T-helper 2 cell (primary cell): ENCODE measurements around the gene ECHDC3.
A peak's percentile ranks its signal among the peaks of the same experiment; 100 is the strongest.
"Not testable (repeated sequence)": the region's sequence is repeated elsewhere in the genome, so short reads cannot be mapped to it uniquely, and the experiment has no call there.

Source experiments
- DNase-seq, 5 experiments: peaks; one replicate each; pipeline versions ENCODE4 v3.0.0 to v3.0.0-alpha.2; 2012 to 2022
- total RNA-seq, 2 donors: gene quantifications; one replicate each; lab custom pipeline; 2026; lab: John Stamatoyannopoulos, UW

ECHDC3 gene
- 0 to 0.61 reads per million in 2 donors for total RNA-seq

DNA sequence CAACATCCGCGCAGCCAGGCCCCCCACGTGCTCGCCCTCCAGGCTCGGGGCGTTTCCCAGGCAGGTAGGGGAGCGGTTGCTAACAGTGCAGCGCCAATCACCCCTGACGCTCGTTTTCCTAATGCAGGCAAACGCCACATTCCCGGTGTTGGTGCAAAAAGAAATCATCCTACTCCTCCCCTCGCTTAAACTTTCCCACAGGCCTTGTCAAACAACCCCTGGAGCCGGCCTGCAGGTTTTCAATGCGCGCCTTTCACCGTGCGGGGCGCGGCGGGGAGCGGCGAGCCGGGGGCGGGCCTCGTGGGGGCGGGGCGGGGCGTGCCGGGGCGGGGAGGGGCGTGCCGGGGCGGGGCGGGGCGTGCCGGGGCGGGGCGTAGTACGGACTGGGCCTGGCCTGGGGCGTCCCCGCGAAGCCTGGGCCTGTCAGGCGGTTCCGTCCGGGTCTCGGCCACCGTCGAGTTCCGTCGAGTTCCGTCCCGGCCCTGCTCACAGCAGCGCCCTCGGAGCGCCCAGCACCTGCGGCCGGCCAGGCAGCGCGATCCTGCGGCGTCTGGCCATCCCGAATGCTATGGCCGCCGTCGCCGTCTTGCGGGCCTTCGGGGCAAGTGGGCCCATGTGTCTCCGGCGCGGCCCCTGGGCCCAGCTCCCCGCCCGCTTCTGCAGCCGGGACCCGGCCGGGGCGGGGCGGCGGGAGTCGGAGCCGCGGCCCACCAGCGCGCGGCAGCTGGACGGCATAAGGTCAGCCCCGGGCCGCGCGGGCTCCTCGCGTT lies at the start of gene ECHDC3:
Gene ECHDC3 (plus strand): TSS at position 374 of the 770 bp plus-strand sequence. CDS start 195 bp downstream, at position 569.
- peak; percentile 4 to 38 (median 23) for DNase-seq

- DNase-seq, result no peak
These were observed 48.8 kb upstream of the ECHDC3 start for GRCh38 chr10:11693376-11693775.

- no peak for DNase-seq
These were observed 46.4 kb upstream of the ECHDC3 start for GRCh38 chr10:11695779-11696178.

DNA sequence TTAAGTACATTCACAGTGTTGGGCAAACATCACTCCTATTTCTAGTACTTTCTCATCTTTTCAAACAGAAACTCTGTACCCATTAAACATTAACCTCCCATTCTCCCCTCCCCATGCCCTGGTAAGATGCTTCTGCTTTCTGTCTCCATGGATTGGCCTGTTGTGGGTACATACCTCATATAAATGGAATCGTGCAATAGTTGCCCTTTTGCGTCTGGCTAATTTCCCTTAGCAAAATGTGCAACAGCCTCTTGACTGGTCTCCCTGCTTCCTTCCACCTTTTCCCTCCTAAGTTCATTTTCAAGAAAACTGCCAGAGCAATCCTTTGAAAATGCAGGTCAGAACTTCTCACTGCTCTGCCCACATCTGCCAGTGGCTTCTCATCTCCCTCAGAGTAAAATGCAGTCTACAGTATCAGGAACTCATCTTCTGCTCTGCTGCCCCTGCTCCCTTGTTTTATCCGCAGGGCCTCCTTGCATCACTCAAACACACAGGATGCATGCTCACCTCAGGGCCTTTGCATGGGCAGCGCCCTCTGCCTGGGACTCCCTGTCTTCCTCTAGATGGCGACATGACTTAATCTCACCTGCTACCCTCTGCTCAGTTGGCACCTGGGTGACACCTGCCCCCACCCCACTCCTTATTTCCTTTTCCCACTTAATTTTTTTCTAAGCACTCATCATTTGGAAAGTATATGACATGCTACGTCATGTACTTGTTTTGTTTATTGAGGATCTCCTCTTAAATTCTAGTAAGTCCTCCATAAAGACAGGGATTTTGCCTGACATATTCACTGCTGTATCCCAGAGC lies 44.3 kb upstream of the ECHDC3 start:
- DNase-seq, result peak in 1 of 5 experiments; percentile 22

GRCh38 chr10:11698691-11699549 lies 43.3 kb upstream of the ECHDC3 start:
- DNase-seq, result no peak

DNA sequence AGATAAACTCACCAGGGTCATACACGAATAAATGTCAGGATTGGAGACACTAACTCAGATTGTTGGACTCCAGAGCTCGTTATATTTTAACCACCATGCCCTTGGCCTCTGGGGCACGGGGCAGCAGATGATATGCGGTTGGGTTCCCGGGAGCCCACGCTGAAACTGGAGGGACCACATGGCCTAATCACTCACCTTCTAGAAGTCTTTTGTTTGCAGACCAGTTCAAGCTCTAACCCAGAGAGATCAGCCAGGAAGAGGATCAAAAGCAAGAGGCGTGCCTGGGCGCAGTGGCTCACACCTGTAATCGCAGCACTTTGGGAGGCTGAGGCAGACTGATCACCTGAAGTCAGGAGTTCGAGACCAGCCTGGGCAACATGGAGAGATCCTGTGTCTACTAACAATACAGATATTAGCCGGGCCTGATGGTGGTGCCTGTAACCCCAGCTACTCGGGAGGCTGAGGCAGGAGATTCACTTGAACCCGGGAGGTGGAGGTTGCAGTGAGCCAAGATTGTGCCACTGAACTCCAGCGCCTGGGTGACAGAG lies 42.6 kb upstream of the ECHDC3 start:
- DNase-seq, result no peak

DNA sequence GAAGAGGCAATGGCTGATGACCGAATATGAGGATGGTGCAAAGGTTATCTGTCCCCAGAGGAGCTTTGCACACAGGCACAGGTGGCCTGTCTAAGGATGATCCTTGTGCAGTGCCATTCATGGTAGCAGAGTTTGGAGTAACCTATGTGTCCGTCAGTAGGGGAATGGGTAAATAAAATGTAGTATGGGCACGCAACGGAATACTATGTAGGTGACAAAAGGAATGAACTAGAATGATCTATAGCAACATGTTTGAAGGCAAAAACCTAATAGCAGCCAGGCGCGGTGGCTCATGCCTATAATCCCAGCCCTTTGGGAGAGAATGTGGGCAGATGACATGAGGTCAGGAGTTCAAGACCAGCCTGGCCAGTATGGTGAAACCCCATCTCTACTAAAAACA lies 41.6 kb upstream of the ECHDC3 start:
- no peak for DNase-seq

- DNase-seq, result no peak
These were observed 40.6 kb upstream of the ECHDC3 start for GRCh38 chr10:11701451-11702095.

- DNase-seq, result no peak
These were observed 39.9 kb upstream of the ECHDC3 start for GRCh38 chr10:11702264-11702663.

- DNase-seq, result no peak
These were observed 38.1 kb upstream of the ECHDC3 start for GRCh38 chr10:11704092-11704491.

DNA sequence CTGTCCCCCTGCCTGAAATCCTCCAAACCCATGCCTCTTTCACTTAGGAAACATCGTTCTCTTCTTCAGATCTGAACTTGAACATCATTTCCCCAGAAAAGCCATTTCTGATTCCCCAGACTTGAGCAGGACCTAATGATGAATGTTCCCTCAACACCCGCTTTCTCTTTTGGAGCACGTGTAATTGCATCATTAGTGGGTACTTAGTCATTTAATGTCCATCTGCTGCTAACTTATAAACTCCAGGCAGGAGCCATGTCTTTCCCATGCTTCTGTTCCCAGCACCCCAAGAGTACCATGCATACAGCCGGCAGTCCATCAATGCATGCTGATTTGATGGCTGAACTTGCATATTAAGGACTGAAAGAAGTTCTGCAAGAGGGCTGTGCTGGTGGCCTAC lies 36.5 kb upstream of the ECHDC3 start:
- no peak for DNase-seq

GRCh38 chr10:11706895-11707567 lies 35.2 kb upstream of the ECHDC3 start:
- DNase-seq, result no peak

DNA sequence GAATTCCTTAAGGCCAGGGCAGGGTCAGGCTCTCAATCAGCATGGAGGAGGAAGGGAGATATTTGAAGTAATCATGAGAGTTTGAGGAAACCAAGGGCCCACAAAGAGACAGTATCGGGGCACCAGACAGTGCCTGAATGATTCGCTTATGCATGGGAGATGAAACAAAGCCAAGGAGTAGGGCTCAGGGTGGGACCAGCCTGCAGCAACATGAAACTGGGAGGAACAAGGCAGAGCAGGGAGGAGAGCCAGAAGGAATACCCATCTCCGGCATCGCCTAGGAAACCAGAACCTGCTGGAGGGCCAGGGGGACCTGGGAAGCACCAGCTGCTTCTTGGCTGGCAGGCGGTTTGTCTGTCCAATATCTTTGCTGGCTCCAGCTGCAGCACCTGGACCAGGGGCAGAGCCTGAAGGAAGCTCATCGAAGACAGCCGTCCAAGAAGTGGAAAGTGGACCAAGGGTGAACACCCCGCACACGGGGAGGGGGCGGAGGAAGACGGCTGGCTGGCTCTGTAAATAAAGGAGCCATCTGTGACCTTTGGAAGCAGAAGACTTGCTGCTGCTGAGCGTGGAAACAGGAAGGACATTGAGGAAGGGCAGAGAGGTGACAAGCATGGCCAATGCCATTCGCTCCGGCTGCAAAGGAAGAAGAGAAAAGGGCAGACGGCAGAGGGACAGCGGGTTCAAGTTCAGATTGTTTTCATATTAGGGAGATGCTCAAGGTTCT lies 34.4 kb upstream of the ECHDC3 start:
- no peak for DNase-seq

DNA sequence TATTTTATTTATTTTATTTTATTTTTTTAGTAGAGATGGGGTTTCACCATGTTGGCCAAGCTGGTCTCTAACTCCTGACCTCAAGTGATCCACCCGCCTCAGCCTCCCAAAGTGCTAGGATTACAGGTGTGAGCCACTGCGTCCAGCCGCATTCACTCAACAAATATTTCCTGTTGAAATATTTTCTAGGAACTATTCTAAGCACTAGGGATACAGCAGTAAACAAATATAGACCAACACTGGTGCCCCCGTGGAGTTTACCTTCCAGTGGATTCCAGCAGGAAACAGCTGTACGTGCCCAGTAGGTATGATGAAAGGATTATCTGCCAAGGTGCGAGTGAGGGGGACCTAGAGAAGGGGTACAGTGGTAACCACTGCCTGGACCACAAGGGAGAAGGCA lies 33.4 kb upstream of the ECHDC3 start:
- not testable (repeated sequence) for DNase-seq

- DNase-seq, result no peak
These were observed 29.4 kb upstream of the ECHDC3 start for GRCh38 chr10:11712744-11713143.

DNA sequence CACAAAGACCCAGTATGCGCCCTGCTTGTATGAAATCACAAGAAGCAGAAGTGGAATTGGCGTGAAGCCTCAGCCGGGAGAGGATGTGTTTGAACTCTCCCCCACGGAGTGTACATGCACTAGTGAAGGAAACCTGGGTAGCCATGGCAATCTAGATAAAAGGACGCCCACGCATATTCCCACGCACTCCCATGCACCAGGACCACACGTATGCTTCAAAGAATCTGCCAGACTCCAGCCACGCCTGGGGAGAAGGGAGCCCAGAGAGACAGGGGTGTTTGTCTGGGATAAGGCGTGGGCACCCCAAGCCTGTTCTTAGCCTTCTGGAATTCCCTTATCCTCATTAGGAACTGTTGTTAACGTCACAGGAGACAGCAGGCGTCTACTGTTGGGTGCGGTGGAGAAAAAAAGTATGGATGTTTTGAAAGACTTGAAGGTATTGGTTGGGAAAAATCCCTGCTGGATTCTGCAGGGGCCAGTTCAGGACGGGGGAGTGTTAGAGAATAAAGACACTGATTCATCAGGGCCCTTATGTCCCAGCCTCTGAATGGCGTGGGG lies 28.9 kb upstream of the ECHDC3 start:
- no peak for DNase-seq

DNA sequence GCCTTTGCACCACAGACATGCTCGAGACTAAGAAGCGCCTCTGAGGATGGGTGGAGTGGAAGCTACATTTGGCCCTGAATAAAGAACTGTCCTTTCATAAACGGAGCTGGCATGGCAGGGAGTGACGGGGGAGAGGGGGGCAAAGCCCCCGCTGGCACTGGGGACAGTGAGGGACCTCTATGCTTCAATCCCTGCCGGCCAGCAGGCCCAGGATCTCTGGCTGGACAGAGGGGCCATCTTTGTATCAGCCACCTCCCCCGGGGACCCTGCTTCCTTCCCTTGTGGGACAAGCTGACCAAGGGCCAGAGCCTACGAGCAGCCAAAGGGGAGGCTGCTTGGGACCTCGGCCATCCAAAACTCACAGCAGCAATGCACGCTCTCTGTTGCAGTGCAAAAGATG lies 28.2 kb upstream of the ECHDC3 start:
- DNase-seq, result no peak

DNA sequence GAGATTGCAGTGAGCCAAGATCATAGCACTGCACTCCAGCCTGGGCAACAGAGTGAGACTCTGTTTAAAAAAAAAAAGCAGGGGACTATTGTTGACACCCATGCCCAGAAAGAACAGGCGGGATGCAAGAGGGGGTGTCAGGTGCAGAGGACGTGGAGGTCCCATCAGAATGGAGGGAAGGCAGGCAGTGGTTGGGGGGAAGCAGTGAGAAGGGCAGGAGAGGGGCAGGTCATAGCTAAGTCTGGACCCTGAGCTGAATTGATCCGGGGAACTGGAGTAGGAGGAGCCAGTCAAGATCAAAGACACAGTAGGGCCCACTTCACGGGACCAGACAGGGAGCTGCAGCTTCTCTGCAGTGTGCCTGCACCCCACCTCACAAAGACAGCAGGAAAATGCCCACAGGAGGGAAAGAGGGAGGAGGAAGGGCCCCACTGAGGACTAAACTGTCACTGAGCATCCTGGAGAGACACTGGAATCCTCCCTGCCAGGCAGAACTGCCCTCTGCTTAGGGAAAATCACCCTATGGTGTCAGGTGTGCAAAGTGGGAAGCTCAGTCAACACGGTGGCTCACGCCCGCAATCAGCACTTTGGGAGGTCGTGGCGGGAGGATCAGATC lies 27.3 kb upstream of the ECHDC3 start:
- no peak for DNase-seq

- no peak for DNase-seq
These were observed 26.2 kb upstream of the ECHDC3 start for GRCh38 chr10:11715815-11716494.
